Endothelial cell of umbilical vein (primary cell): Measurements from ENCODE around the gene CPSF3. TPM values are rescaled to one million over a fixed set of nuclear protein-coding genes. Genes with fewer than 3 reads are reported as not detected.

Source experiments
- BruUV-seq: library from RNA; stranded (reverse); fragments of 400-500 nt; replicated peaks from 2 replicates; lab custom pipeline; 2021; lab: Mats Ljungman, UMichigan
- CTCF ChIA-PET: fragments of 300-600, 350-600 bp; sonication (Branson Sonifier 250); formaldehyde crosslinking; loops from one replicate; lab custom pipeline; 2021; ENCODE audit warnings: antibody characterized with exemption, inconsistent platforms; lab: Charles Lee
- POLR2A ChIA-PET: fragments of 300-600, 350-600 bp; sonication (Branson Sonifier 250); formaldehyde crosslinking; loops from one replicate; lab custom pipeline; 2021; ENCODE audit warnings: antibody characterized with exemption, inconsistent platforms; lab: Charles Lee
- DNase-seq: peaks from one replicate; pipeline ENCODE4 v3.0.0-alpha.2; 2011; ENCODE audit warnings: low read depth, low spot score
- FAIRE-seq: peaks from 2 replicates; lab custom pipeline; 2011; peaks lifted over from hg19 to GRCh38; lab: Jason Lieb, UNC
- H2AFZ ChIP-seq: 2 replicates; pipeline ENCODE4 v1.6.0; 2012; ENCODE audit warnings: low read depth, low read length, control low read depth, inconsistent platforms
- H3K27ac ChIP-seq: 2 replicates; pipeline ENCODE4 v1.5.1; 2011; ENCODE audit warnings: low read depth, mild to moderate bottlenecking, control low read depth, low read length, moderate library complexity; ENCODE audit not compliant: insufficient read depth
- H3K27me3 ChIP-seq, 2 experiments: 2 replicates each; pipeline versions ENCODE4 v1.6.0 to v1.6.1; 2011; ENCODE audit warnings: low read length in 2 of 2, mixed read lengths in 1 of 2; ENCODE audit not compliant: control insufficient read depth in 2 of 2, insufficient read depth in 2 of 2
- H3K36me3 ChIP-seq, 2 experiments: 2 replicates in 1 of 2; 3 replicates in 1 of 2; pipeline ENCODE4 v1.5.1; 2011; ENCODE audit warnings: low read length in 2 of 2, mild to moderate bottlenecking in 1 of 2, moderate library complexity in 1 of 2; ENCODE audit not compliant: control insufficient read depth in 2 of 2, insufficient read depth in 2 of 2; ENCODE audit errors: extremely low read depth in 1 of 2
- H3K4me1 ChIP-seq: 3 replicates; pipeline ENCODE4 v1.5.1; 2011; ENCODE audit warnings: mild to moderate bottlenecking, low read length; ENCODE audit not compliant: control insufficient read depth, insufficient read depth; ENCODE audit errors: extremely low read depth
- H3K4me2 ChIP-seq: 2 replicates; pipeline ENCODE4 v1.6.1; 2011; ENCODE audit warnings: low read length, control low read depth, mixed read lengths; ENCODE audit not compliant: insufficient read depth
- H3K4me3 ChIP-seq, 3 experiments: fragments of 200-600 bp in 1 of 3; sonication (generic), shearing (Covaris generic) in 1 of 3; replicated peaks in 1 of 3; 2 replicates each; pipeline ENCODE4 v1.5.1; 2011 to 2016; ENCODE audit warnings: control low read depth in 3 of 3, low read length in 3 of 3, mild to moderate bottlenecking in 2 of 3, inconsistent platforms in 1 of 3, low read depth in 1 of 3, moderate library complexity in 1 of 3; ENCODE audit not compliant: insufficient read depth in 1 of 3
- H3K79me2 ChIP-seq: 2 replicates; pipeline ENCODE4 v1.6.0; 2012; ENCODE audit warnings: low read length, inconsistent platforms; ENCODE audit not compliant: control insufficient read depth, insufficient read depth
- H3K9ac ChIP-seq: replicated peaks from 2 replicates; pipeline ENCODE3; 2011; ENCODE audit warnings: low read length, control low read depth; ENCODE audit not compliant: insufficient read depth; ENCODE audit errors: extremely low read depth
- H3K9me1 ChIP-seq: replicated peaks from 3 replicates; pipeline ENCODE4 v1.6.0; 2011; ENCODE audit warnings: mild to moderate bottlenecking, low read length; ENCODE audit not compliant: control insufficient read depth, insufficient read depth; ENCODE audit errors: extremely low read depth
- H3K9me3 ChIP-seq: replicated peaks from 2 replicates; pipeline ENCODE4 v1.5.1; 2012; ENCODE audit warnings: low read length, inconsistent platforms; ENCODE audit not compliant: control insufficient read depth, insufficient read depth
- H4K20me1 ChIP-seq: replicated peaks from 2 replicates; pipeline ENCODE3; 2011; ENCODE audit warnings: mild to moderate bottlenecking, low read length; ENCODE audit not compliant: control insufficient read depth, insufficient read depth; ENCODE audit errors: extremely low read depth
- CTCF ChIP-seq, 2 donors: IDR thresholded peaks; 1 replicate in 1 of 2; 2 replicates in 1 of 2; pipeline ENCODE4 v1.5.1; 2011; ENCODE audit warnings: low read length in 2 of 2, mild to moderate bottlenecking in 2 of 2, moderate library complexity in 2 of 2, control low read depth in 1 of 2, inconsistent platforms in 1 of 2, low read depth in 1 of 2; ENCODE audit not compliant: insufficient read depth in 1 of 2; ENCODE audit errors: extremely low read depth in 1 of 2
- EZH2 ChIP-seq: IDR thresholded peaks from 2 replicates; pipeline ENCODE4 v1.6.1; 2012; ENCODE audit warnings: borderline replicate concordance, low read depth, mild to moderate bottlenecking, moderate library complexity, low read length, inconsistent platforms; ENCODE audit not compliant: severe bottlenecking
- FOS ChIP-seq: IDR thresholded peaks from 2 replicates; pipeline ENCODE4 v1.6.1; 2011; ENCODE audit warnings: mild to moderate bottlenecking, low read length, moderate library complexity, borderline replicate concordance; ENCODE audit not compliant: insufficient read depth
- GATA2 ChIP-seq: IDR thresholded peaks from 2 replicates; pipeline ENCODE4 v1.7.0; 2011; ENCODE audit warnings: low read depth, mild to moderate bottlenecking, moderate library complexity, mixed read lengths, low read length; ENCODE audit not compliant: insufficient read length, insufficient read depth
- JUN ChIP-seq: IDR thresholded peaks from 2 replicates; pipeline ENCODE4 v1.6.1; 2011; ENCODE audit warnings: borderline replicate concordance, low read depth; ENCODE audit not compliant: insufficient read length, insufficient read depth
- MAX ChIP-seq: IDR thresholded peaks from 2 replicates; pipeline ENCODE4 v1.6.1; 2011; ENCODE audit not compliant: insufficient read depth, insufficient read length
- MYC ChIP-seq: IDR thresholded peaks from one replicate; pipeline ENCODE4 v1.6.1; 2011; ENCODE audit warnings: mild to moderate bottlenecking, low read depth, low read length
- POLR2A ChIP-seq: IDR thresholded peaks from 2 replicates; pipeline ENCODE4 v1.6.1; 2012; ENCODE audit warnings: low read depth, mild to moderate bottlenecking, control low read depth, low read length
- POLR2AphosphoS5 ChIP-seq: IDR thresholded peaks from 2 replicates; pipeline ENCODE4 v1.6.1; 2012; ENCODE audit warnings: low read depth, mild to moderate bottlenecking, control low read depth, low read length, moderate library complexity; ENCODE audit not compliant: insufficient read depth
- dilution Hi-C: fragments of 300-500 bp; cut with MboI; formaldehyde crosslinking; loops from one replicate; pipeline ENCODE4 v1.15.0; 2019; ENCODE audit warnings: low sequenced_read_pairs; ENCODE audit not compliant: extremely low pct_ligation_motif_present
- intact Hi-C: fragments of 100-400 bp; cut with micrococcal nuclease; formaldehyde crosslinking; loops from one replicate; pipeline ENCODE4 v1.10.0; 2022
- polyA plus RNA-seq, 4 experiments: library from polyadenylated mRNA; depleted of rRNA in 3 of 4; stranded (reverse) in 3 of 4; unstranded in 1 of 4; fragments of >200 nt; gene quantifications; 2 replicates each; pipeline versions ENCODE4 v1.2.1 to v1.2.3, GENCODE V29; 2011 to 2012; ENCODE audit warnings: missing spikeins in 1 of 4
- total RNA-seq: library from RNA; stranded (reverse); gene quantifications from 2 replicates; pipeline ENCODE4 v1.2.3, GENCODE V29; 2021

Gene CPSF3
- total and polyA plus RNA-seq, 2 donors (not counting 3 experiments of a cell fraction or from before 2014, with no cell fraction given) = 13.7 to 35.6 TPM

- Histone ChIP-seq H3K36me3 (peaks cover 21 to 40% of the 10 kb centered on the region in 2 experiments), H3K9me1 (no peaks in the 10 kb centered on the region), H3K4me2 (no peak overlapping the region), H2AFZ (no peak overlapping the region), H3K4me1 (no peaks in the 10 kb centered on the region), H3K9me3 (no peaks in the 10 kb centered on the region), H3K27ac (no peak overlapping the region), H3K27me3 (no peaks in the 10 kb centered on the region), H3K9ac (no peak overlapping the region), H3K79me2 (no peaks in the 10 kb centered on the region), H3K4me3 (no peak overlapping the region), H4K20me1 (no peaks in the 10 kb centered on the region)
- intact Hi-C loops (no loop called here), dilution Hi-C loops (no loop called here)
- BruUV-seq = no TSS peak
- DNase-seq = no peak
- ChIA-PET POLR2A (no interaction called here), CTCF (no interaction called here)
- no peak for FAIRE-seq
- no peak for TF ChIP-seq GATA2
- TF ChIP-seq POLR2A = no peak
- TF ChIP-seq CTCF (IDR thresholded peaks at IDR 0.05; ENCODE audit: extremely low read depth in 1 of 2, insufficient read depth in 1 of 2, low read depth in 1 of 2, low read length in 2 of 2) = no peak
- TF ChIP-seq FOS = no peak
- TF ChIP-seq MAX = no peak
- TF ChIP-seq EZH2 = no peak
- TF ChIP-seq MYC = no peak
- TF ChIP-seq POLR2AphosphoS5 = no peak
- no peak for TF ChIP-seq JUN
Observed at GRCh38 chr2:9401646-9402371, 21.6 kb upstream of the CPSF3 start.
